HG02852 (cell line): ENCODE measurements around the gene FOXN1.
A peak's percentile ranks its signal among the peaks of the same experiment; 100 is the strongest.
"Not testable (repeated sequence)": the region's sequence is repeated elsewhere in the genome, so short reads cannot be mapped to it uniquely, and the experiment has no call there.

Source experiments
- ATAC-seq: cut with Tn5 transposase; IDR thresholded peaks from one replicate; pipeline ENCODE4 v1.9.1; 2021; ENCODE audit warnings: mild to moderate bottlenecking, moderate library complexity; ENCODE audit not compliant: unreplicated experiment

The FOXN1 gene, protein sequence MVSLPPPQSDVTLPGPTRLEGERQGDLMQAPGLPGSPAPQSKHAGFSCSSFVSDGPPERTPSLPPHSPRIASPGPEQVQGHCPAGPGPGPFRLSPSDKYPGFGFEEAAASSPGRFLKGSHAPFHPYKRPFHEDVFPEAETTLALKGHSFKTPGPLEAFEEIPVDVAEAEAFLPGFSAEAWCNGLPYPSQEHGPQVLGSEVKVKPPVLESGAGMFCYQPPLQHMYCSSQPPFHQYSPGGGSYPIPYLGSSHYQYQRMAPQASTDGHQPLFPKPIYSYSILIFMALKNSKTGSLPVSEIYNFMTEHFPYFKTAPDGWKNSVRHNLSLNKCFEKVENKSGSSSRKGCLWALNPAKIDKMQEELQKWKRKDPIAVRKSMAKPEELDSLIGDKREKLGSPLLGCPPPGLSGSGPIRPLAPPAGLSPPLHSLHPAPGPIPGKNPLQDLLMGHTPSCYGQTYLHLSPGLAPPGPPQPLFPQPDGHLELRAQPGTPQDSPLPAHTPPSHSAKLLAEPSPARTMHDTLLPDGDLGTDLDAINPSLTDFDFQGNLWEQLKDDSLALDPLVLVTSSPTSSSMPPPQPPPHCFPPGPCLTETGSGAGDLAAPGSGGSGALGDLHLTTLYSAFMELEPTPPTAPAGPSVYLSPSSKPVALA

DNA sequence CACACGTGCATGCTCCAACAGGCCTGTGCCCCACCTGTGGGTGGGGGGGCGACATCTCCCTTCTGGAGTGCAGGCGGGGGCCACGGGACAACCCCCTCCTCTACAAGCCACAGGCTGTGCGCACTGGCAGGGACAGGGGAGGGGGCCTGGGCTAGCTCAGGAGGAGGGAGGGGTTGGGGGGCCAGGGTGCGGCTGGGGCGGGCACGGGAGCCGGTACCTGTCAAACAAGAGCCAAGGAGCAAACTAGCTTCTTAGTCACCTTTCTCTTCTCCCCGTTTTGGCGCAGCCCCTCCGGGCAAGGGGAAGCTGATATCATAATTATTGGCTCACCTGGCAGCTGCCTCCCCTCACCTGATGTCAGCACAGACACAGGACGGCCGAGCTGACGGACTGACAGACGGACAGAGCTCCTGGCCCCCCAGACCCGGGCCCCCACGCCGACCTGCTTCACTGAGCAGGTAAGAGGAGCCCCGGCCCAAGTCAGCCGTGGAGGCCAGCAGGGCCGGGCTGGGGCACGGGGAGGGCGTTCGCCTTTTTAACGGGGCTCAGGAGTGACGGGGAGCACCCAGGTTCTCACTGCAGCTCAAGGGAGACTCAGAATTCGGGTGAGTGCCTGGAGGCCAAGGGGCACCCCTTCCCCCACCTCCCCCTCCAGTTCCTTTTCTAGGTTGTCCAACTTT is at the start of gene FOXN1:
TSS of gene FOXN1 (plus strand) at position 363 of the 680 bp plus-strand sequence. CDS start 17,622 bp downstream, outside the sequence.
- no peak for ATAC-seq

DNA sequence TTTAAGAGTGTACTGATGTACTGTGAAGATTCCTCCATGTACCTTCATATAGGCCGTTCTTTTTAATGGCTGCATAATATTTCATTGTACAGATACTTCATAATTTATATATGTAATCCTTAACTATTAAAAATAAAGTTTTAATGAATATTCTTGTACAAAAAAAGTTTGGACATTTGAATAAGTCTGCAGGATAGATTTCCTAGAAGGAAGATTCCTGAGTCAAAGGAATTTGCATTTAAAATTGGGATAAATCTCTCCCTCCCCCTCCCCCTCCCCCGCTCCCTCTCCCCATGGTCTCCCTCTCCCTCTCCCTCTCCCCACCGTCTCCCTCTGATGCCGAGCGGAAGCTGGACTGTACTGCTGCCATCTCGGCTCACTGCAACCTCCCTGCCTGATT is 48.3 kb upstream of the FOXN1 start:
- no peak for ATAC-seq

DNA sequence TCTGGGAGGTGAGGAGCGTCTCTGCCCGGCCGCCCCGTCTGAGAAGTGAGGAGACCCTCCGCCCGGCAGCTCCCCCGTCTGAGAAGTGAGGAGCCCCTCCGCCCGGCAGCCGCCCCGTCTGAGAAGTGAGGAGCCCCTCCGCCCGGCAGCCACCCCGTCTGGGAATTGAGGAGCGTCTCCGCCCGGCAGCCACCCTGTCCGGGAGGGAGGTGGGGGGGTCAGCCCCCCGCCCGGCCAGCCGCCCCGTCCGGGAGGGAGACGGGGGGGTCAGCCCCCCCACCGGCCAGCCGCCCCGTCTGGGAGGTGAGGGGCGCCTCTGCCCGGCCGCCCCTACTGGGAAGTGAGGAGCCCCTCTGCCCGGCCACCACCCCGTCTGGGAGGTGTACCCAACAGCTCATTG is 47.3 kb upstream of the FOXN1 start:
- ATAC-seq, result not testable (repeated sequence)

DNA sequence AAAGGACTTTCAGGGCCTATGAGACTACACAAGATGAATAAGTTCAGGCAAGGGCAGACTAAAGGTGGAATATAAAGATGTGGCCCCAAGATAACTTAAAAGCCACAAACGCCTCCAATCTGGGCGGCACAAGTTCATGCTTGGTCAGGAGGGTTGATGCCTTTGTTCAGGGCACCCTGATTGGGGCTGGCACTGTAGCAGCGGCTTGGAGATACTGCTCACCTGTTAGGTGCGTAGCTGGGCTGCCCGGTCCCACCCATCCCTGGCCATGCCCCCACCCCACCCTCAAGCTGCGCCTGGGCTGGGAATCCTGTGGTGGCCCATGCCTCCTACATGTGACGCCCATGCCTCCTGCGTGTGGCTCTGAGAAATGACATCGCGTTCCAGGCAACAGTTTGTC is 45.2 kb upstream of the FOXN1 start:
- ATAC-seq, result no peak

DNA sequence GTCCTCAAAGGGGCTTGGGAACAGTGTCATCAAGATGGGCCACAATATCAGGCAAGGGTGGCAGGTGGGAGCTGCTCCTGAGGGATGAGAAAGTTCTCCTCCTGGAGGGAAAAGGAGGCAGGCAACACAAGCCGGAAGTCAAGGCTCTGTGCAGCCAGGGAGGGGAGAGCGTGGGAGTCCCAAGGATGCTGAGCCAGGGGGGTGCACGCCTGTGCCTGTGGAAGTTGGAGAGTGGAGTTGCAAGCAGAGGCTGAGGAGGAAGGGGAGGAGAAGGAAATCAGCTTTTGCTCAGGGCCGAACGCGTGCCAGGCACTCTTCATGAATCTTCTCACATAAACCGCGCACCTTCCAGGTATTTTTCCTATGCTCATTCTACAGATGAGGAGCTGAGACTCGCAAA is 40.1 kb upstream of the FOXN1 start:
- ATAC-seq, result no peak

DNA sequence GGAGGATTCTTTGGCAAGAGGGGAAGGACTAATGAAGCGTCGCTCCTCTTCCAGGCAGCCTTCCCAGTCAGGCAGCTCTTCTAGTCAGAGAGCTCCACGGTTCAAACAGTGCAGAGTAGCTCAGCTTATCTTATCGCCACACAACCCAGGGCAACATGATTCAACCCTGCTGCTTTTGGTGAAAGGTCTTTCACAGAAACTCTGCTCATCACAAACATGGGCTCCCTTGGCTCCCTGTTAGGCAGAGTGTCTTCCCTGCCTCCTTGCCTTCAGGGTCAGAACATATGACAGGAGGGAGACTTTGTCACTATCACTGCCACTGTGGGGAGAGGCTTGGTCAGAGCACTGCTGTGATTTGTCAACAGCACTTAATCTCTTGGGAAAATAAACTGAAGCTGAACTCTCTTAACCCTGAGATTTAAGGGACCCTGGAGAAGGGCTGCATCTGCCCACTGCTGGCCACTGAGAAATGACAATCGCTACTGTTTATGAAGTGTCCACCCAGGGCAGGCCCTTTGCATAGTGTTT is 39.6 kb upstream of the FOXN1 start:
- no peak for ATAC-seq

DNA sequence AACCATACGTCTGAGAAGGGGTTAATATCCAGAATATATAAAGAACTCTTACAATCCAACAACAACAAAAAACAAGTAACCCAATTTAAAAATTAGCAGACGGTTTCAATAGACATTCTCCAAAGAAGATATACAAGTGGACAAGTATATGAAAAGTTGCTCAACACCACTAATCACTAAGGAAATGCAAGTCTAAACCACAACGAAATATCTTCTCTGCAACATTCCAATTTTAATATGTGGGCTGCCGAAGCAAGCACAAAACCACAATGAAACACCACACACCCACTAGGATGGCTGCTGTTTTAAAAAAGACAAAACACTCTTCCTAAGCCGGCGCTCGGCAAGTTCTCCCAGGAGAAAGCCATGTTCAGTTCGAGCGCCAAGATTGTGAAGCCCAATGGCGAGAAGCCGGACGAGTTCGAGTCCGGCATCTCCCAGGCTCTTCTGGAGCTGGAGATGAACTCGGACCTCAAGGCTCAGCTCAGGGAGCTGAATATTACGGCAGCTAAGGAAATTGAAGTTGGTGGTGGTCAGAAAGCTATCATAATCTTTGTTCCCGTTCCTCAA is 38.6 kb upstream of the FOXN1 start:
- no peak for ATAC-seq

DNA sequence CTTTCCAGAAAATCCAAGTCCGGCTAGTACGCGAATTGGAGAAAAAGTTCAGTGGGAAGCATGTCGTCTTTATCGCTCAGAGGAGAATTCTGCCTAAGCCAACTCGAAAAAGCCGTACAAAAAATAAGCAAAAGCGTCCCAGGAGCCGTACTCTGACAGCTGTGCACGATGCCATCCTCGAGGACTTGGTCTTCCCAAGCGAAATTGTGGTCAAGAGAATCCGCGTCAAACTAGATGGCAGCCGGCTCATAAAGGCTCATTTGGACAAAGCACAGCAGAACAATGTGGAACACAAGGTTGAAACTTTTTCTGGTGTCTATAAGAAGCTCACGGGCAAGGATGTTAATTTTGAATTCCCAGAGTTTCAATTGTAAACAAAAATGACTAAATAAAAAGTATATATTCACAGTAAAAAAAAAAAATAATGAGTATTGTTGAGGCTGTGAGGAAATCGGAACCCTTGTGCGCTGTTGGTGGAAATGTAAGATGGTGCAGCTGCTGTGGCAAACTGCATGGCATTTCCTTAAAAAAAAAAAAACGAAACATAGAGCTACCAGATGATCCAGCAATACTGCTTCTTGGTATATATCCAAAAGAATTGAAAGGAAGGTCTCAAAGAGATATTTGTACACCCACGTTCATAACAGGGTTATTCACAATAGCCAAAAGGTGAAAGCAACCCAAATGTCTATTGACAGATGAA is 38.0 kb upstream of the FOXN1 start:
- ATAC-seq, result not testable (repeated sequence)

DNA sequence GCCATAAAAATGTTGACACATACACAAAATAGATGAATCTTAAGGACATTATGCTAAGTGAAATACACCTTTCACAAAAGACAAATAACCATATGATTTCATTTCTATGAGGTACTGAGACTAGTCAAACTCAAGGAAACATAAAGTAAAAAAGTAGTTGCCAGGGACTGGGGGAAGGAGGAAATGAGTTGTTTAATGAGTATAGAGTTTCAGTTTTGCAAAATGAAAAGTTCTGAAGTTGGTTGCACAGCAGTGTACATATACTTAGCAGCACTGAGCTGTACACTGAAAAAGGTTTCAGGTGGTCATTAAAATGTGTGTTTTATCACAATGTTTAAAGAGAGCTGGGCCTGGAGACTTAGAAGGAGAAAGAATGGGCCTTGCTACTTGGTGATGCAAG is 37.4 kb upstream of the FOXN1 start:
- peak; percentile 76 for ATAC-seq

DNA sequence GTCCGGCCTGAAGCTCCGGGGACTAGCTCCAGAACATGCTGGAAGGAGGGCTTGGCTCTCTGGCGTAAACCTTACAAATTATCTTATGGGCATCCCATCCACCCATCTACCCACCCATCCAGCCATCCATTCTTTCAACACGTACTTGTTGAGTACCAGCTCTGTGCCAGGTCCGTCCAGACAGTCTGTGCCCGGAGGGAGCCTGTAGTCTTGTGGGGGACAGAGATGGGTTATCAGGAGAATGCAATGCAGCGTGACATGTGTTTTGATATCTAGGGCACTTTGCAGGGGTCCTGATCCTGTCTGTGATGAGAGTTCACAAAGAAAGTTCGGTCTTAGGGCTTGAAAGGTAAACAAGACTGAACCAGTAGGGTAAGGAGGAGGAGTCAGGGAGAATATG is 36.8 kb upstream of the FOXN1 start:
- ATAC-seq, result no peak

DNA sequence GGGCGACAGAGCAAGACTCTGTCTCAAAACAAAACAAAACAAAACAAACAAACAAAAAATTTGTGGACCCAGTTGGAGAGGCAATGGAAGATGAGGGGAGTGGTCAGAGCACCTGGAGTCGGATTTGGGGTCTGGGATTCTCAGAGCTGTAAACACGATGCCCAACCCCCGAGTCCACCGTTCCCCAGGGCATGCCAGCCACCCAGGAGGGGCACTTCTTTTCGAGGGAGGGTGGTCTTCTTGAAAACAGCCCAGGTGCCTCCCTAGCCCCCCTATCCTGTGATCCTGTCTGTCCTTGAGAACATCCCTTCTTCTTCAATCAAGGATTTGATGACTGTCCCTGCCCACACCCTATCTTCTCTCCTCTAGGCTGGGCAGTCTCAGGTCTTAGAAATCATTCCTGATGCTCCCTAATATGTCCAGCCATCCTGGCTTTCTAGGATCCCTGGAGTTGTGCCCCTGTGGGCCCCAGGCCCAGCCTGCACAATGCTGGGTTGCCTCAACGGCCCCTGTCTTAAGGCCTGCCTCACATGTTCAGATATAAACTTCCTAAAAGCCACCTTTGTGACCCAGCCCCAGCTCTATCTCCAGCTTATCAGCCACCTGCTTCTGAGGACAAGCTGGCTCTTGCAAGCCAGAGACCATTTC is 35.8 kb upstream of the FOXN1 start:
- no peak for ATAC-seq

DNA sequence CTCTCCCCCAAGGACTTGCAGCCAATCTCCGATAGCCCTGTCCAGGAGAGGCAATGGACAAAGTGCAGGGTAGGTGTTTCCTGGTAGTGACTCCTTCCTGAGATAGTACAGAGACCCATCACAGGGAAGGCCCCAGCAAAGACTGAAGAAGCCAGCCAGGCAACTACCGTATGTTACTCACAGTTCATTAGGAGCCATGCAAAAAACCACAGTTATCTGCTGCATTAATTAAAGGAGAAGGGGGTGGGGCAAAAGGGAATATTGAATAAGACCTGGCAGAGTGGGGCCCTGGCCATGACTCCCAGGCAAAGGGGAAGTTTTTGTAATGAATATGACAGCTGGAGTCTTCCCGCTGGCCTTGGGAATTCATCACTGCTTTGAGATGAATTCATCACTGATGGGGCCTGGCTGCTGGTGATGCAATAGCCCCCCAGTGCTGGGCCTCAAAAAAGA is 35.2 kb upstream of the FOXN1 start:
- ATAC-seq, result no peak

DNA sequence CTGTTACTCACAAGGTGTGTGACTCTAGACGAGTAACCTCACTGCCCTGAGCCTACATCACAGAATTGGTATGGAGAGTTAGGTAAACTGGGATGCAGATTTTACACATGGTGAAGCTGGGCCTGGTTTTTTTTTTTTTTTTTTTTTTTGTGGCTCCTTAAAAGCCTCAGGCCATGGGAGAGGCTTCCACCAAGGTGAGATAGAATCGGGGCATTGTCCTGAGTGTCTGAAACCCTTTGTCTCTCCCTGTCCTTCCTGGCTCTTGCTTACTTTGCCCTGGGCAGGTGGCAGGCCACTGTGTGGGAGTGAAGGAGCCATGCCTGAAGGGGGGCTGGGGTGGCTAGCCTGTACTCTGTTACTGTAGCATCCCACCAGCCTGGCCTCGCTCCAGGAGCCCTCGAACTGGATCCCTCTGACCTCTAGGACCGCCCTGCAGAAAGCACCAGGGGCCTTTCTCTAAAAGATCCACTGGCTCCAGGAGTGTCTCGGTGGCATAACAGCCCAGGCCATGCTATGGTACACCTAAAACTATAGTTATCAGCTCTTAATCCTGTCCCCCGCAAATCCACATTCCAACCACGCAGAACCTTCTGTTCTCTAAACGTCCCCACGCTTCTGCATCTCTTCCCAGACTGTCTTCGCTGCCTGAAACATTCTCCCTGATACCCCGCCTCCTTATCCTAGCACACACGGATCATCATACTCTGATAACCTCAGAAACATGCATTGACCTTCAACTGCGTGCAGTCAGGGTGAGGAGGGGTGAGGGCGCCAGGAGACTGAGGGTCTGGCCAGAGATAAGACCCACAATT is 34.4 kb upstream of the FOXN1 start:
- no peak for ATAC-seq

DNA sequence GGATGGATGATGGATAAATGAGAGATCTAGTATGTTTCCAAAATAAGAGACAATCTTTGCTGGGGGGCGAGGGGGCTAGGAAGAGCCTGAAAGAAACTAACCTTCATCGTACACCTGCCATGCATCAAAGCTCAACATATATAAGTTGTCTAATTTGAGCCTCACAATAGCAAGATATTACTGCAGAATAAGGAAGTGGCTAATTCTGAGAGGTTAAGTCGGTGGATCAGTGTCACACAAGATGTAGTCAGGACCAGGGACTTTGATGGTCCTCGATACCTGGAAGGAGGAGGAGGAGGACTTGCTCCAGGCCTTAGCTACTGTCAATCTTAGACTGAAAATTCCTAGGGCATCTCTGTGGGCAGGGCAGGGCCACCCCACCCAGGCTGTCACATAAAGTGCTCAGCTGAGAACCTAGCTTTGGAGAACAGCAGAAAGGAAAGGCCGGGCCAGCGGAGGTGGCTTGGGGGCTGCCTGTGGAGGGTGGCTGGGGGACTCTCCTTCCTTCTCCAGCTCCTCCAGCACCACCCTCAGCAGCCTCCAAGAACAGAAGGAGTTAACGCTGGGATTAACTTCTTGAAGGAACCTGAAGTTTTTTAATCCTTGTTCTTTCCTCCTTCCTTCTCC is 33.2 kb upstream of the FOXN1 start:
- no peak for ATAC-seq

DNA sequence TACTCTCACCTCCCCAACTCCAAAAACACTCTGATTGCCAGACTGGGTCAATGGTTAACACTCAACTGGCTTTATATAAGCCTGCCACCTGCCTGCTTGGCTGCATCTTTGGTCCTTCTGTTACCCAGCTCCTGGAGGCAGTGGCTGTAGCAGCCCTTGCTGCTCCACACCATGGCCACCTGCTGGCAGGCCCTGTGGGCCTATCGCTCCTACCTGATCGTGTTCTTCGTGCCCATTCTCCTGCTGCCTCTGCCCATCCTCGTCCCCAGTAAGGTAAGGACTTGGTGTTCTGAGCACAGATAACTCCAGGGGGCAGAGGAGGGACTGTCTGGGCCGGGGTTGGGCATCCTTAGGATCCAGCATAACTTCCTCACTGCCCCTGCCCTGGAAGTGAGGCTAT is 32.6 kb upstream of the FOXN1 start, which contains the start of gene SLC13A2:
TSS of gene SLC13A2 (plus strand) at position 103 of the 400 bp plus-strand sequence. CDS start at position 172, 69 bp downstream.
- ATAC-seq, result no peak

DNA sequence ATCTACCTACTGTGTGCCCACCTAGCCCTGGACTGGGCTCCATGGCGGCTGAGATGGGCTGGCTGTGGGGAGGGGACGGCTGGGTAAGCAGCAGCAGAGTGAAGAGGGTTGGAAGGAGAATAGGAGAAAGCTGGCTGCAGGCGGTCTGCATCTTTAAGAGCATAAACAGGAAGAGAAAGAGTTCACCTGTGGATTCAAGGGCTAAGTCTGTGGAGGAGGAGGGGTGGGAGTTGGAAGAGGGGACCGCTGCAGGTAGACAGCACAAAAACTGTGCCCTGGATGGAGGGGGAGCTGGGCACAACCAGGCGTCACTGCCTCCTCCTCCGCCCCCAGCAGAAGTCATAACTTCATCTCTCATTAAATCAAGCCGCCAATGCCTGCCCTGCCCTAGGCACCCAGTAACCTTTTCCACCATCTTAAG is 32.0 kb upstream of the FOXN1 start:
- no peak for ATAC-seq

DNA sequence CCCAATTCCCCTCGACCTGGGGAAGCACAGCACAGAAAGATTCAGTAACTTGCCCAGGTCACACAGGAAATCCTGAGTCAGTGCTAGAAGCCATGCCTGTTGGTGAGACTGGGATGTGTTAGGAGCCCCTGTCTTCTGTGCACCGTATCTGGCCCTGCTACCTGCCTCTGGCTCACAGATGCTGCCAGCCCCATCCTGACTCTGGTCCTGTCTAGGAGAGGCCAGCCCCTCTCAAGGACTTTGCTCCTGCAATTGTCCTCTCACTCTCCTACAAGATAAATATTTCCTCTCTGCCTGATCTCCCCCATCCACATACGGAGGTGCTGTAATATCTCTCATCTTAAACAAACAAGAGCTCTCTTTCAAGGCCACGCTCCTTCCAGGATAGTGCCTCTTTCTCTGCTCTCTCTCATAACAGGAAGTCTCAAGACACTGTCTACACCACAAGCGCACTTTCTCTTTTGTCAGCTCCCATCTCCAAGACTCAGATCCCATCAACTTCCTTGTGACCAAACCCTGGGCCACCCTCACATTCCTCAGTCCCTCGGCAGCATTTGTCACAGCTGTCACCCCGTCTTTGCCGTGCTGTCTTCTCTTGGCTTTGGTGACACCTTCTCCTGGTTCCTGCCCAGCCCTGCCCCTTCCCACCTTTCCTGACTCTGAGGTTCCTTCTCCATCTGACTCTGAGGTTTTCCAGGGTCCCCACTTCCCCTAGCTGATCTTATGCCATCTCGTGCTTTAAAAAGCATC is 30.8 kb upstream of the FOXN1 start:
- ATAC-seq, result no peak
